Mesenchymal stem cell (in vitro differentiated cells and primary cell): ENCODE data around the gene NAV2.

Experiments used
- DNase-seq: peaks from one replicate; pipeline ENCODE4 v3.0.0-alpha.2; 2013
- H2AFZ ChIP-seq: one replicate; pipeline ENCODE4 v1.6.1; 2013; ENCODE audit warnings: low read depth, mild to moderate bottlenecking, control low read depth, inconsistent platforms, low read length, moderate library complexity
- H2AK5ac ChIP-seq: 2 replicates; pipeline ENCODE4 v1.6.1; 2013; ENCODE audit warnings: low read length, moderate library complexity, mild to moderate bottlenecking, inconsistent platforms; ENCODE audit not compliant: severe bottlenecking
- H2BK120ac ChIP-seq: one replicate; pipeline ENCODE4 v1.6.1; 2013; ENCODE audit warnings: low read depth, mild to moderate bottlenecking, inconsistent platforms, low read length, moderate library complexity
- H2BK12ac ChIP-seq, 2 experiments: one replicate each; pipeline ENCODE4 v1.6.1; 2013; ENCODE audit warnings: inconsistent platforms in 2 of 2, low read length in 2 of 2, mild to moderate bottlenecking in 2 of 2, moderate library complexity in 2 of 2, control low read depth in 1 of 2
- H2BK15ac ChIP-seq: one replicate; pipeline ENCODE4 v1.6.1; 2013; ENCODE audit warnings: mild to moderate bottlenecking, low read depth, inconsistent platforms; ENCODE audit not compliant: poor library complexity, severe bottlenecking
- H2BK5ac ChIP-seq: 2 replicates; pipeline ENCODE4 v1.6.1; 2013; ENCODE audit warnings: low read depth, mild to moderate bottlenecking, low read length, control low read depth, inconsistent platforms; ENCODE audit not compliant: poor library complexity, severe bottlenecking
- H3K14ac ChIP-seq, 2 experiments: one replicate each; pipeline ENCODE4 v1.6.1; 2013; ENCODE audit warnings: inconsistent platforms in 2 of 2, low read length in 2 of 2, control low read depth in 1 of 2, mild to moderate bottlenecking in 1 of 2, moderate library complexity in 1 of 2
- H3K18ac ChIP-seq, 2 experiments: one replicate each; pipeline ENCODE4 v1.6.1; 2013; ENCODE audit warnings: inconsistent platforms in 2 of 2, low read length in 2 of 2, control low read depth in 1 of 2, low read depth in 1 of 2, mild to moderate bottlenecking in 1 of 2
- H3K23ac ChIP-seq, 2 experiments: one replicate each; pipeline ENCODE4 v1.6.1; 2013; ENCODE audit warnings: inconsistent platforms in 2 of 2, low read length in 2 of 2, mild to moderate bottlenecking in 2 of 2, moderate library complexity in 2 of 2, control low read depth in 1 of 2
- H3K27ac ChIP-seq: 2 replicates; pipeline ENCODE4 v1.5.1; 2013; ENCODE audit warnings: mild to moderate bottlenecking, moderate library complexity, low read length, control low read depth, inconsistent platforms; ENCODE audit not compliant: poor library complexity, severe bottlenecking
- H3K27me3 ChIP-seq, 2 experiments: 2 replicates each; pipeline versions ENCODE4 v1.6.1 to v1.7.0; 2013; ENCODE audit warnings: low read length in 2 of 2, mild to moderate bottlenecking in 2 of 2, moderate library complexity in 2 of 2, control low read depth in 1 of 2, inconsistent platforms in 1 of 2; ENCODE audit not compliant: control insufficient read depth in 1 of 2, insufficient read depth in 1 of 2
- H3K36me3 ChIP-seq, 2 experiments: 2 replicates each; pipeline versions ENCODE4 v1.6.1 to v1.7.0; 2013; ENCODE audit warnings: low read length in 2 of 2, control low read depth in 1 of 2, inconsistent platforms in 1 of 2, low read depth in 1 of 2, mild to moderate bottlenecking in 1 of 2; ENCODE audit not compliant: insufficient read depth in 2 of 2, control insufficient read depth in 1 of 2
- H3K4ac ChIP-seq, 2 experiments: one replicate each; pipeline ENCODE4 v1.6.1; 2013; ENCODE audit warnings: inconsistent platforms in 2 of 2, low read length in 2 of 2, mild to moderate bottlenecking in 2 of 2, moderate library complexity in 2 of 2, control low read depth in 1 of 2, low read depth in 1 of 2
- H3K4me1 ChIP-seq: 2 replicates; pipeline ENCODE4 v1.6.1; 2013; ENCODE audit warnings: low read depth, low read length, control low read depth; ENCODE audit not compliant: control insufficient read depth, insufficient read depth
- H3K4me2 ChIP-seq: 2 replicates; pipeline ENCODE4 v1.6.1; 2013; ENCODE audit warnings: low read length, mild to moderate bottlenecking, inconsistent platforms; ENCODE audit not compliant: poor library complexity, severe bottlenecking
- H3K4me3 ChIP-seq, 2 experiments: 2 replicates each; pipeline versions ENCODE4 v1.5.1 to v1.7.0; 2013; ENCODE audit warnings: low read length in 2 of 2, mild to moderate bottlenecking in 2 of 2, control low read depth in 1 of 2, low read depth in 1 of 2; ENCODE audit not compliant: insufficient read depth in 1 of 2
- H3K79me1 ChIP-seq: replicated peaks from 2 replicates; pipeline ENCODE4 v1.6.1; 2013; ENCODE audit warnings: mild to moderate bottlenecking, control low read depth, low read length, inconsistent platforms; ENCODE audit not compliant: poor library complexity, severe bottlenecking
- H3K9ac ChIP-seq: 2 replicates; pipeline ENCODE4 v1.7.0; 2013; ENCODE audit warnings: mild to moderate bottlenecking, low read length, moderate library complexity
- H3K9me3 ChIP-seq: 2 replicates; pipeline ENCODE4 v1.7.0; 2013; ENCODE audit warnings: mild to moderate bottlenecking, low read length; ENCODE audit not compliant: control insufficient read depth
- H4K8ac ChIP-seq: one replicate; pipeline ENCODE4 v1.6.1; 2013; ENCODE audit warnings: inconsistent platforms, mild to moderate bottlenecking, low read length, moderate library complexity
- H4K91ac ChIP-seq: one replicate; pipeline ENCODE4 v1.6.1; 2013; ENCODE audit warnings: mild to moderate bottlenecking, low read length, inconsistent platforms
- WGBS: methylation state at CpG from one replicate; pipeline ENCODE4 v1.1.7; 2013; ENCODE audit warnings: mixed read lengths; 5-methylcytosine and 5-hydroxymethylcytosine counted together

Gene NAV2

GRCh38 chr11:19929147-19929546 is 216.5 kb downstream of the NAV2 start:
- Histone ChIP-seq H3K36me3 (peaks cover 14 to 41% of the 10 kb centered on the region in 2 experiments), H2BK5ac (peak overlapping the region; percentile 14), H3K23ac (no peak overlapping the region), H3K14ac (no peak overlapping the region), H3K79me1 (peaks cover 17% of the 10 kb centered on the region), H3K27ac (no peak overlapping the region), H3K4ac (peak overlapping the region in 1 of 2 experiments; percentile 19), H3K4me2 (no peak overlapping the region), H2AFZ (no peak overlapping the region), H3K4me1 (peaks cover 2% of the 10 kb centered on the region), H2AK5ac (no peak overlapping the region), H3K9me3 (no peaks in the 10 kb centered on the region), H4K8ac (no peak overlapping the region), H3K4me3 (no peak overlapping the region), H3K27me3 (no peaks in the 10 kb centered on the region), H2BK12ac (no peak overlapping the region), H3K18ac (no peak overlapping the region), H2BK120ac (no peak overlapping the region), H2BK15ac (no peak overlapping the region), H4K91ac (no peak overlapping the region), H3K9ac (no peak overlapping the region)
- WGBS: no CpG with 5 or more reads among the region's 2 CpGs
- no peak for DNase-seq

- no peaks in the 10 kb centered on the region for H3K9me3 ChIP-seq
- no peak overlapping the region for H2BK120ac ChIP-seq
- no peak overlapping the region for H3K27ac ChIP-seq
- H2BK5ac ChIP-seq: no peak overlapping the region
- H4K8ac ChIP-seq: no peak overlapping the region
- no peak overlapping the region for H3K9ac ChIP-seq
- WGBS: 54% methylated on average over 2 of the region's 2 CpGs
- H3K79me1 ChIP-seq: peaks cover 17% of the 10 kb centered on the region
- DNase-seq: peak; percentile 47
- H3K36me3 ChIP-seq: peaks cover 17 to 41% of the 10 kb centered on the region in 2 experiments
- H2BK12ac ChIP-seq: no peak overlapping the region
- no peak overlapping the region for H3K14ac ChIP-seq
- no peak overlapping the region for H3K4me3 ChIP-seq
- peak overlapping the region in 1 of 2 experiments; percentile 47 for H3K4ac ChIP-seq
- H3K23ac ChIP-seq: no peak overlapping the region
- no peak overlapping the region for H2AK5ac ChIP-seq
- H2AFZ ChIP-seq: peak overlapping the region; percentile 68
- H3K4me2 ChIP-seq: no peak overlapping the region
- no peak overlapping the region for H4K91ac ChIP-seq
- H3K18ac ChIP-seq: no peak overlapping the region
- H2BK15ac ChIP-seq: no peak overlapping the region
- no peaks in the 10 kb centered on the region for H3K27me3 ChIP-seq
- peaks cover 2% of the 10 kb centered on the region for H3K4me1 ChIP-seq
Measured at GRCh38 chr11:19929655-19930054, 217.0 kb downstream of the NAV2 start.

GRCh38 chr11:19931141-19931770 is 218.6 kb downstream of the NAV2 start:
- H3K23ac ChIP-seq: no peak overlapping the region
- no peak overlapping the region for H3K4ac ChIP-seq
- no peak overlapping the region for H3K14ac ChIP-seq
- H3K18ac ChIP-seq: peak overlapping the region; percentile 38 to 70
- no peaks in the 10 kb centered on the region for H3K9me3 ChIP-seq
- H3K9ac ChIP-seq: peak overlapping the region; percentile 65
- 10% methylated on average over 9 of the region's 14 CpGs for WGBS
- H3K27me3 ChIP-seq: no peaks in the 10 kb centered on the region
- H2BK120ac ChIP-seq: no peak overlapping the region
- peaks cover 5% of the 10 kb centered on the region for H3K4me1 ChIP-seq
- H3K4me2 ChIP-seq: no peak overlapping the region
- H3K36me3 ChIP-seq: peaks cover 20 to 41% of the 10 kb centered on the region in 2 experiments
- peak; percentile 86 for DNase-seq
- peak overlapping the region; percentile 10 for H4K8ac ChIP-seq
- no peak overlapping the region for H2BK5ac ChIP-seq
- no peak overlapping the region for H2AK5ac ChIP-seq
- peaks cover 17% of the 10 kb centered on the region for H3K79me1 ChIP-seq
- peak overlapping the region in 1 of 2 experiments; percentile 56 for H2BK12ac ChIP-seq
- H3K27ac ChIP-seq: no peak overlapping the region
- peak overlapping the region; percentile 10 for H2AFZ ChIP-seq
- peak overlapping the region in 1 of 2 experiments; percentile 41 for H3K4me3 ChIP-seq
- H2BK15ac ChIP-seq: no peak overlapping the region
- H4K91ac ChIP-seq: no peak overlapping the region

GRCh38 chr11:19931771-19932369 is 219.2 kb downstream of the NAV2 start:
- peaks cover 20 to 42% of the 10 kb centered on the region in 2 experiments for H3K36me3 ChIP-seq
- no peaks in the 10 kb centered on the region for H3K27me3 ChIP-seq
- H2BK15ac ChIP-seq: no peak overlapping the region
- DNase-seq: no peak
- peak overlapping the region in 1 of 2 experiments; percentile 77 for H3K23ac ChIP-seq
- H4K8ac ChIP-seq: no peak overlapping the region
- H3K4me3 ChIP-seq: peak overlapping the region in 1 of 2 experiments; percentile 41
- H3K18ac ChIP-seq: peak overlapping the region in 1 of 2 experiments; percentile 96
- H2BK5ac ChIP-seq: no peak overlapping the region
- H2AFZ ChIP-seq: peak overlapping the region; percentile 10
- peak overlapping the region; percentile 65 for H3K9ac ChIP-seq
- peaks cover 5% of the 10 kb centered on the region for H3K4me1 ChIP-seq
- peak overlapping the region in 1 of 2 experiments; percentile 95 for H2BK12ac ChIP-seq
- peak overlapping the region; percentile 2 to 54 for H3K4ac ChIP-seq
- 62% methylated on average over 6 of the region's 7 CpGs for WGBS
- H3K4me2 ChIP-seq: no peak overlapping the region
- peaks cover 14% of the 10 kb centered on the region for H3K79me1 ChIP-seq
- H2AK5ac ChIP-seq: no peak overlapping the region
- H3K9me3 ChIP-seq: no peaks in the 10 kb centered on the region
- no peak overlapping the region for H3K27ac ChIP-seq
- peak overlapping the region in 1 of 2 experiments; percentile 77 for H3K14ac ChIP-seq
- peak overlapping the region; percentile 4 for H2BK120ac ChIP-seq
- H4K91ac ChIP-seq: no peak overlapping the region
